Measurements from ENCODE around the gene ITFG1.

Gene ITFG1

GRCh38 chr16:47386201-47386718 lies 74.6 kb downstream of the ITFG1 start:
- no peak for TF ChIP-seq CTCF (IDR thresholded peaks at IDR 0.05)

GRCh38 chr16:47382362-47382761 lies 78.5 kb downstream of the ITFG1 start:
- TF ChIP-seq CTCF (IDR thresholded peaks at IDR 0.05), result no peak

GRCh38 chr16:47377154-47377553 lies 83.7 kb downstream of the ITFG1 start:
- TF ChIP-seq CTCF (IDR thresholded peaks at IDR 0.05), result no peak

GRCh38 chr16:47375423-47375822 lies 85.4 kb downstream of the ITFG1 start:
- TF ChIP-seq CTCF (IDR thresholded peaks at IDR 0.05), result no peak

- no peak for TF ChIP-seq CTCF (IDR thresholded peaks at IDR 0.05)
These were observed 86.2 kb downstream of the ITFG1 start for GRCh38 chr16:47374629-47375028.

GRCh38 chr16:47371271-47372014 lies 89.4 kb downstream of the ITFG1 start:
- TF ChIP-seq CTCF (IDR thresholded peaks at IDR 0.05), result no peak

GRCh38 chr16:47370536-47370935 lies 90.3 kb downstream of the ITFG1 start:
- no peak for TF ChIP-seq CTCF (IDR thresholded peaks at IDR 0.05)

Data from LNCAP (cell line).